HEK293 (cell line): ENCODE data around the gene FTSJ1.

ENCODE experiments used
- CTCF ChIA-PET: fragments of 350-600 bp; formaldehyde crosslinking; extraction: SDS; loops from one replicate; lab custom pipeline; 2021; ENCODE audit warnings: antibody characterized with exemption; lab: Yijun Ruan, JAX
- POLR2A ChIA-PET: fragments of 300-600 bp; formaldehyde crosslinking; extraction: SDS; loops from one replicate; lab custom pipeline; 2020; ENCODE audit warnings: antibody characterized with exemption, inconsistent platforms; lab: Yijun Ruan, JAX
- H3K27ac ChIP-seq: fragments of 200-500 bp; sonication (Bioruptor generic); 2 replicates; pipeline ENCODE4 v1.5.1; 2014; ENCODE audit warnings: low read depth, low read length, control low read depth, inconsistent platforms; ENCODE audit errors: extremely low read depth
- H3K36me3 ChIP-seq, 2 experiments: fragments of 200-500 bp in 1 of 2; sonication (Bioruptor generic) in 1 of 2; 1 replicate in 1 of 2; 2 replicates in 1 of 2; pipeline ENCODE4 v1.5.1; 2014 to 2017; ENCODE audit warnings: inconsistent platforms in 2 of 2, low read length in 2 of 2; ENCODE audit not compliant: control insufficient read depth in 2 of 2, insufficient read depth in 1 of 2
- H3K4me1 ChIP-seq: fragments of 200-500 bp; sonication (Bioruptor generic); 2 replicates; pipeline ENCODE4 v1.5.1; 2014; ENCODE audit warnings: mild to moderate bottlenecking, low read length, inconsistent platforms; ENCODE audit not compliant: control insufficient read depth, insufficient read depth
- H3K4me3 ChIP-seq: 2 replicates; pipeline ENCODE4 v1.5.1; 2011; ENCODE audit warnings: low read depth, mild to moderate bottlenecking, control low read depth, low read length, moderate library complexity
- H3K9me3 ChIP-seq: fragments of 200-500 bp; sonication (Bioruptor generic); 2 replicates; pipeline ENCODE4 v1.5.1; 2014; ENCODE audit warnings: low read depth, low read length, inconsistent platforms; ENCODE audit not compliant: control insufficient read depth, insufficient read depth
- KLF1 ChIP-seq: fragments of 450-650 bp; formaldehyde crosslinking; IDR thresholded peaks from 2 replicates; pipeline ENCODE4 v1.5.1; 2016; ENCODE audit warnings: missing biosample characterization, missing genetic modification characterization
- SCRT2 ChIP-seq: fragments of 450-650 bp; formaldehyde crosslinking; IDR thresholded peaks from 2 replicates; pipeline ENCODE4 v1.5.1; 2016; ENCODE audit warnings: missing biosample characterization, missing genetic modification characterization
- WT1 ChIP-seq: fragments of 450-650 bp; formaldehyde crosslinking; IDR thresholded peaks from 2 replicates; pipeline ENCODE4 v1.5.1; 2016; ENCODE audit warnings: missing biosample characterization, missing genetic modification characterization
- ZBTB8A ChIP-seq: fragments of 450-650 bp; formaldehyde crosslinking; IDR thresholded peaks from 2 replicates; pipeline ENCODE4 v1.5.1; 2016; ENCODE audit warnings: missing biosample characterization, missing genetic modification characterization
- ZNF175 ChIP-seq: fragments of 450-650 bp; formaldehyde crosslinking; IDR thresholded peaks from 2 replicates; pipeline ENCODE4 v1.5.1; 2016; ENCODE audit warnings: missing biosample characterization, missing genetic modification characterization
- ZNF302 ChIP-seq: fragments of 450-650 bp; formaldehyde crosslinking; IDR thresholded peaks from 2 replicates; pipeline ENCODE4 v1.5.1; 2016; ENCODE audit warnings: missing biosample characterization, missing genetic modification characterization, low read depth
- ZNF311 ChIP-seq: fragments of 450-650 bp; formaldehyde crosslinking; IDR thresholded peaks from 2 replicates; pipeline ENCODE4 v1.5.1; 2017; ENCODE audit warnings: missing biosample characterization, missing genetic modification characterization, borderline replicate concordance
- ZNF416 ChIP-seq: fragments of 450-650 bp; formaldehyde crosslinking; IDR thresholded peaks from 2 replicates; pipeline ENCODE4 v1.5.1; 2016; ENCODE audit warnings: missing biosample characterization, missing genetic modification characterization
- ZNF530 ChIP-seq: fragments of 450-650 bp; formaldehyde crosslinking; IDR thresholded peaks from 2 replicates; pipeline ENCODE4 v1.5.1; 2016; ENCODE audit warnings: low read depth, missing biosample characterization, missing genetic modification characterization
- ZNF658 ChIP-seq: fragments of 450-650 bp; formaldehyde crosslinking; IDR thresholded peaks from 2 replicates; pipeline ENCODE4; 2016; ENCODE audit warnings: missing biosample characterization, missing genetic modification characterization
- TF ChIP-seq, protein P1 (sequence below): fragments of 450-650 bp; formaldehyde crosslinking; IDR thresholded peaks from 2 replicates; pipeline ENCODE4 v1.5.1; 2016; ENCODE audit warnings: missing biosample characterization, missing genetic modification characterization
- TF ChIP-seq, protein P2 (sequence below): fragments of 450-650 bp; formaldehyde crosslinking; IDR thresholded peaks from 2 replicates; pipeline ENCODE4 v1.5.1; 2016; ENCODE audit warnings: missing biosample characterization, missing genetic modification characterization, borderline replicate concordance

The FTSJ1 gene

DNA sequence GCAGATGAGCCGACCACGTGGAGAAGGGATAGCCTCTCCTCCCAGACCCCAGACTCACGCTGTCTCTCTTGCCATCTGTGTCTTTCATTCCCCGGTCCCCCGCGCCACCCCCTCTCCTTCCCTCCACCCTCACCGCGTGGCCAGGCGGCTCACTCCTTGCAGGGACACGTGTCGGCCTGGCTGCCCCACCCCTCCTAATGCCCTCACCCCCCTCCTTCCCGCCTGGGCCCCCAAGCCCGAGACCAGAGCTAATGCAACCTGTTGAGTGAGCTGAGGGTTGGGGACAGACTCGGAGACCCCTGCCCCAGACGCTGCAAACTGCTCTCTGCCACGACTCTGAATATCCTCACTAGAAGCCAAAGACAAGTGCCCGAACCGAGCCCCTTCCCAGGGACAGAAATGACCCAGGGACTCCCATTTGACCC lies 7.7 kb upstream of the FTSJ1 start:
- ChIA-PET POLR2A (no interaction called here), CTCF (interaction anchor here (1.2 kb wide), 1 partner anchor 26 kb away, joined by 3 read pairs; no protein-coding TSS in a partner anchor)
- no peaks in the 10 kb centered on the region for H3K9me3 ChIP-seq
- no peak overlapping the region for H3K27ac ChIP-seq
- TF ChIP-seq, protein P1, sequence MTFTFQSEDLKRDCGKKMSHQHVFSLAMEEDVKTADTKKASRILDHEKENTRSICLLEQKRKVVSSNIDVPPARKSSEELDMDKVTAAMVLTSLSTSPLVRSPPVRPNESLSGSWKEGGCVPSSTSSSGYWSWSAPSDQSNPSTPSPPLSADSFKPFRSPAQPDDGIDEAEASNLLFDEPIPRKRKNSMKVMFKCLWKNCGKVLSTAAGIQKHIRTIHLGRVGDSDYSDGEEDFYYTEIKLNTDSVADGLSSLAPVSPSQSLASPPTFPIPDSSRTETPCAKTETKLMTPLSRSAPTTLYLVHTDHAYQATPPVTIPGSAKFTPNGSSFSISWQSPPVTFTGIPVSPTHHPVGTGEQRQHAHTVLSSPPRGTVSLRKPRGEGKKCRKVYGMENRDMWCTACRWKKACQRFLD (tag by site-specific recombination), result no peak
- 0 out of 2 replicates have a peak, but pooled peaks have one; percentile 11 for TF ChIP-seq SCRT2 (tag by site-specific recombination)
- no peak overlapping the region for H3K4me3 ChIP-seq
- no peaks in the 10 kb centered on the region for H3K36me3 ChIP-seq
- no peaks in the 10 kb centered on the region for H3K4me1 ChIP-seq

- Histone ChIP-seq H3K4me1 (no peaks in the 10 kb centered on the region), H3K4me3 (no peak overlapping the region), H3K36me3 (no peaks in the 10 kb centered on the region), H3K27ac (no peak overlapping the region), H3K9me3 (no peaks in the 10 kb centered on the region)
- TF ChIP-seq, protein P2, sequence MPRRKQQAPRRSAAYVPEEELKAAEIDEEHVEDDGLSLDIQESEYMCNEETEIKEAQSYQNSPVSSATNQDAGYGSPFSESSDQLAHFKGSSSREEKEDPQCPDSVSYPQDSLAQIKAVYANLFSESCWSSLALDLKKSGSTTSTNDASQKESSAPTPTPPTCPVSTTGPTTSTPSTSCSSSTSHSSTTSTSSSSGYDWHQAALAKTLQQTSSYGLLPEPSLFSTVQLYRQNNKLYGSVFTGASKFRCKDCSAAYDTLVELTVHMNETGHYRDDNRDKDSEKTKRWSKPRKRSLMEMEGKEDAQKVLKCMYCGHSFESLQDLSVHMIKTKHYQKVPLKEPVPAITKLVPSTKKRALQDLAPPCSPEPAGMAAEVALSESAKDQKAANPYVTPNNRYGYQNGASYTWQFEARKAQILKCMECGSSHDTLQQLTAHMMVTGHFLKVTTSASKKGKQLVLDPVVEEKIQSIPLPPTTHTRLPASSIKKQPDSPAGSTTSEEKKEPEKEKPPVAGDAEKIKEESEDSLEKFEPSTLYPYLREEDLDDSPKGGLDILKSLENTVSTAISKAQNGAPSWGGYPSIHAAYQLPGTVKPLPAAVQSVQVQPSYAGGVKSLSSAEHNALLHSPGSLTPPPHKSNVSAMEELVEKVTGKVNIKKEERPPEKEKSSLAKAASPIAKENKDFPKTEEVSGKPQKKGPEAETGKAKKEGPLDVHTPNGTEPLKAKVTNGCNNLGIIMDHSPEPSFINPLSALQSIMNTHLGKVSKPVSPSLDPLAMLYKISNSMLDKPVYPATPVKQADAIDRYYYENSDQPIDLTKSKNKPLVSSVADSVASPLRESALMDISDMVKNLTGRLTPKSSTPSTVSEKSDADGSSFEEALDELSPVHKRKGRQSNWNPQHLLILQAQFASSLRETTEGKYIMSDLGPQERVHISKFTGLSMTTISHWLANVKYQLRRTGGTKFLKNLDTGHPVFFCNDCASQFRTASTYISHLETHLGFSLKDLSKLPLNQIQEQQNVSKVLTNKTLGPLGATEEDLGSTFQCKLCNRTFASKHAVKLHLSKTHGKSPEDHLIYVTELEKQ (tag by site-specific recombination), result no peak
- TF ChIP-seq KLF1 (tag by site-specific recombination) (no peak), ZNF416 (tag by site-specific recombination) (no peak), ZNF311 (tag by site-specific recombination) (no peak)
- POLR2A ChIA-PET, result interaction anchor here (0.7 kb wide), 1 partner anchor 9 kb away, joined by 4 read pairs; no protein-coding TSS in a partner anchor
- CTCF ChIA-PET, result interaction anchor here (0.6 to 0.7 kb wide), 2 partner anchors 118 to 322 kb away, joined by 3 to 4 read pairs; no protein-coding TSS in a partner anchor
These were observed 7.0 kb upstream of the FTSJ1 start for GRCh38 chrX:48468693-48469691.

DNA sequence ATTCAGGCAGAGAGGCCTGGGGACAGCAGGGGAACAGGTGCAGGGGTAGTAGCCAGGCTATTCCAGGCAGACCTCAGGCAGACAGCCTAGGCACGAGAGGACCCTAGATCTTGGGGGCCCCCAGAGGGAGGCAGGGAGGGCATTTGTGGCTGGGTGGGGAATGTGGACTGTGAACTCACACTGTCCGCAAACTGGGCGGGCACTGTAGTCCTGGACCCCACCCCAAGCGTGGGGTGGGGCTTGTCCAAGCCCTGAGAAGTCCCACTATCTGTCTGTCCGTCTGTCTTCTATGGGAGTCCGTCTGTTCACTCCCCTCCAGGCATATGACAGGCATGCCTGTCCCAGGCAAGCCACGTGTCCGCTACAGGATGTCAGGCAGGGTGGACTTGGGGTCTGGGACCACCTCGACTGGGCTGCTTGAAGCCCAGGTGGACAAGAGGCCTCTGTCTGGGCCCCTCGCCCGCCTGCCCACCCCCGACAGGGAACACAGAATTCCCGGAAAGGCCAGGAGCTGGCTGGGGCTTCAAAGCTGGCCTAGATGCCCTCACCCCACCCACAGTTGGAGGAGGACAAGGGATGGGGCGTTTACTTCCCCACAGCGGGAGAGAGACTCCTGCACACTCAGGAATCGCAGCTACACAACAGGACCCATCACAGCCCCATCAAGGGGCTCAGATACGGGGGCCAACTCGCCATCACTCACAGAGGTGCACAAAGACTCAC lies 5.7 kb upstream of the FTSJ1 start, which contains the start of gene SLC38A5:
SLC38A5 (minus strand) TSS at position 151 of the 723 bp plus-strand sequence. CDS start 2,336 bp downstream, outside the sequence.
- H3K27ac ChIP-seq, result no peak within 1 kb of the TSS
- H3K9me3 ChIP-seq, result no peaks in the 10 kb centered on the region
- no peak within 1 kb of the TSS for H3K4me3 ChIP-seq
- no peaks in the 10 kb centered on the region for H3K36me3 ChIP-seq
- CTCF ChIA-PET, result no interaction called here
- H3K4me1 ChIP-seq, result 0 out of 2 replicates have a peak, but pooled peaks cover 2% of the 10 kb centered on the region
- no peak for TF ChIP-seq ZBTB8A
- no peak for TF ChIP-seq ZNF658
- TF ChIP-seq ZNF302, result no peak
- TF ChIP-seq ZNF530 (tag by site-specific recombination), result no peak
- TF ChIP-seq ZNF175 (tag by site-specific recombination), result no peak
- no peak for TF ChIP-seq WT1 (tag by site-specific recombination)
- POLR2A ChIA-PET, result no interaction called here
